SK-N-MC (cell line): ENCODE results near the gene ANKDD1A.

ENCODE experiments used
- EZH2 ChIP-seq: fragments of 200-600 bp; sonication (generic); IDR thresholded peaks from one replicate; pipeline ENCODE4 v1.6.1; 2017; ENCODE audit warnings: antibody characterized with exemption
- POLR2AphosphoS5 ChIP-seq: IDR thresholded peaks from 2 replicates; pipeline ENCODE4 v1.6.1; 2012; ENCODE audit warnings: mild to moderate bottlenecking, low read depth, low read length, borderline replicate concordance

GRCh38 chr15:64896371-64897069 lies 15.2 kb upstream of the ANKDD1A start:
- TF ChIP-seq EZH2 (no peak), POLR2AphosphoS5 (no peak)
